NCI-H2196 treated with DMSO at 0.1 percent for 48 hours (cell line): Measurements from ENCODE around the gene TTC6.

Source experiments
- DNase-seq: peaks from one replicate; lab custom pipeline; 2025; ENCODE audit not compliant: unreplicated experiment; lab: John Stamatoyannopoulos, UW

Gene TTC6

DNA sequence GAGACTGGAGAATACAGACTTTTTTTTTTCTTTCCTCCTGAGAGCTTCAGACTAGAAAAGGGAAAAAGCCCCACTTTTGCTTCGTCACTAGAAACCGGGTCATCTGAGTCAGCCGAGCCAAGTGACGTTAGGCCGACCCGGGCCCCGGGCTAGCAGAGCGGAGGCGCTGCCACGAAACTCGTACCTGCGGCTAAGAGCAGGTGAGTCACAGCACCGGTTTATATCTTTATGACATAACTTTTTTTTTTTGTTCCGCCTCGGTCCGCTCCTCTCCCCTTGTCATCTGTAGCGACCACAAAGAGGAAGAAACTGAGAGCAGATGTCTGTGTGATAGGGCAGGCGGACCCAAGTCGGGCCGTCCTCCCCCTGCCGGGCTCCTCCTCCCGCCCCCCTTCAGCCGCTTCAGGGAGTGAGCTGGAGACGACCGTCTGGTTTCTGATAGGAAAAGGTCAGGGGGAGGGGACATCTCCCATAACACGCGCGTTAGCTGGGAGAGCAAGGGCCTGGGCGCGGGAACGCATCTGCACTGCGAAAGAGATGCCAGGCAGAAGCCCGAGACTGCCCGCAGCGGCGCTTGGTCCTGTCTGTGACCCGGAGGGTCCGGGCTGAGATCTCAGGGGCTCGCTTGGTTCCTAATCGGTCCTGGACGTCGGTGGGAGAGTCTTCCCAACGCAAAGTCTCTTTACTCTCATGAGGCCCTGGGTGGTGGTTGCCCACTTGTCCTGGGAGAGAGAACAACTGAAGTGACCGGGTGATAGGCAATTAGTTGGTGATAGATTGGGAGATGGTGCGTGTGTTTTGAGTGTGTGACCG lies 586 bp downstream of the TTC6 start:
- DNase-seq, result peak; percentile 91

DNA sequence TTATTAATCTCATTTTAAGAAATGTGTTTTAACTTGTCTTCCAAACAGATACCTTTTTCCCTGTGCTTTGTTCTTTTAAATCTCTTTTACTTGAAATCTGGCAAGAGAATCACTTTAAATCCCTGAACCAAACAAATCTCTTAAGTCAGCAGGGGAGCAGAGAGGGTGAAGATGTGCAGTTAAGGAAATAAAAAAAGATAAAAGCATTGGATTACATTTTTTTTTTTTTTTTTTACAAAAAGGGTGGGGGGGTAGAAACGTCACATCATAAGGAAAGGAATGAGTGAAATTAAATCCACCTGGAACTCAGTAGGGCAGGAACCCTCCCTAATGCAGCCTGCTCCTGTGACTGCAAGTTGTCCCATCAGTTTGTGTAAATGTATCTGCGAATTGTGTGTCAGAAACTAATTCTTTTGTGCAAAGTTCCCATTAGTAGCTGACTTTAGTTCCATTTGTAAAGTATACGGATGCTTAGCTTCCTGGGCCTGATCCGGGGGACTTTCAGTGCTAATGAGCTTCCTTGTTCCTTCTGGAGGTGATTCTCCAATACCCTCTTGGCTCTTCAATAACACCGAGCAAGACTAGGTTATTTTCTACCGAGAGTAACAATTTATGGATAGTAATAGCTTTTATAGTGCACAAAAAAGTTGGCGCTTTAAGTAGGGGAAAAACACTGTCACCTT lies 1.5 kb downstream of the TTC6 start:
- no peak for DNase-seq

DNA sequence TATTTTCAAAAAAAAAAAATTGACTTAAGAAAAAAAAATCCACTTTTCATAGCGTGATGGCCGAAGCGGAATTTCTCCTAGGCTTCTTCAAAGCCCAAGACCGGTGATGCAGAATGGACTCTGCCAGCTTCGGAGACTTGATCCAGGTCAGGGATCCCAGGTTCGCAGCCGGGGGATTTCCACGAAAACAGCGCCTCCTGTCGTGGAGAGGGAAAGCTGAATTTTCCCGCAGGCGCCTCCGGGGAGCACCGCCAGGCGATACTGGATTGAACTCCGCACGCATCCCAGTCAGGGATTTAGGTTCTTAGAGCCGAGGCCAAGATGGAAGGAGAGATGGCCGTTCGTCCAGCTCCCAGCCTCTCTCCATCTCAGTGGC lies 2.1 kb downstream of the TTC6 start:
- no peak for DNase-seq

DNA sequence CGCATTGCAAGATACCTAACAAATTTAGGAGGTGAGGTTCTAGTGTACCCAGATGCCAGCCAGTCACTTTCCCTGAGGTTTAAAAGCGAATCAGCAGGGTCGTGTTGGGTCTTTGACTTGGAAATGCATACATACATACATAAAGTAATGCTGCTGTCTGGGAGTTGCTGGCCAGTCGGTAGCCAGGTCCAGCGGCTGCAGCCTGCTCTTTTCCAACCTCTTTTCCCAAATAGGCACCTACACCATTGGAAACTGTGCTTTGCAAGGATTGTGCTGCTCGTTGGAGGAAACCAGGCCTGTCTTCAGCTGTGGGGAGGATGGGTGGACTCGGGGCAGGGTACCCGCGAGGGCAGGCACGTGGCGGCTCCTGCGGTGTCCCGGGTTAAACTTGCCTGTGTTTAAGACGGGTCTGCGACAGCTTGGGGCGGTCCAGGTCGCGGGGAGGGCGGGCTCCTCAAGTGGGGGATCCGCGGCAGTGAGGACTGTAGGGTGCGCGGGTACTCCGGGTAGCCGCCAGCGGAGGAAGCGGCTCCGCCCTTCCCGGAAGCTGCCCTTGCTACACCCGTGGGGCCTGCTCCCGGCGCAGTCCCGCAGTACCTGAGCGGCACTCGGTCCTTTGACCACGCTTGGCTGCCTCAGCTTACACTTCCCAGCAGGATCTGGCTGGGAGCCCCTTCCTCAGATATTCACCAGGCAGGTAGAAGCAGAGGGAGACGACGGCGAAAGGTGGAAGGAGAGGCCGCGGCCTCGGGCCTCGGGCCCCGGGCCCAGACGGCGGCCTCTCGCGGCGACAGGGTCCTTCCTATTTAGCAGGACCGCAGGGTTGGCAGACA lies 2.7 kb downstream of the TTC6 start:
- DNase-seq, result no peak

DNA sequence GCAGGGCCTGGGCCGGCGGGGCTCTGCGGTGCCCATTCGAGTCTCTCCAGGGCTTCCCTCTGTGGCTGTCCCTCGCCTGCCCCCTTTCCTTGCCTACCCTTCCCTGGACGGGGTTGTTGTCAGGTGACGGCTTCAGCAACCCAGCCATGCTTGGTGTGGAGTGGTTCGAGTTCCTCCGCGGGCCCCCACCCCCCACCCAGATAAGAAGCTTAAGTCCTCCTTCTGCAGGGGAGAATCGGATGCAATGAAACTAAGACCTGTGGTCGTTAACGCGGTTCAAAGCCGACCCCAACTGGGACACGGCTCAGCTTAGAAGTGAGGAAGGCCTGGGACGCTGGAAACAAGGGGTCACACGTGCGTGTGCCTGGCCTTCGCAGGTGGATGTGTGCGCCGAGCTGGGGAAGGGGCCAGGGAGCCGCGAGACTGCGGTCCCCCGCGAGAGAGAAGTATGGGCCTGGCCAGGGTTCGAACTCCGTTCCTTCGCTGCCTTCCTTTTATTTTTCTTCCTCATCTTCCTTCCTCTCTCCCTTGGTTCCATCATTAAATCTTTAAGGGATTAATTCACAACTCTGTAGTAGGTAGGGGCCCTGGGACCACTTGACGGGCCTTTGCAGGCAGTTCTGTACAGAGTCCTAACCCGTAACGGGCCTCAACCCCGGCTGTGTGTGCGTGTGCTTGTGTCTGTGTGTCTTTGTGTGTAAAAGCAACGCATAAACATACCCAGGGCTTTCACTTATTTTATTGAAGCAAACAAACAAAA lies 3.5 kb downstream of the TTC6 start:
- DNase-seq, result no peak

DNA sequence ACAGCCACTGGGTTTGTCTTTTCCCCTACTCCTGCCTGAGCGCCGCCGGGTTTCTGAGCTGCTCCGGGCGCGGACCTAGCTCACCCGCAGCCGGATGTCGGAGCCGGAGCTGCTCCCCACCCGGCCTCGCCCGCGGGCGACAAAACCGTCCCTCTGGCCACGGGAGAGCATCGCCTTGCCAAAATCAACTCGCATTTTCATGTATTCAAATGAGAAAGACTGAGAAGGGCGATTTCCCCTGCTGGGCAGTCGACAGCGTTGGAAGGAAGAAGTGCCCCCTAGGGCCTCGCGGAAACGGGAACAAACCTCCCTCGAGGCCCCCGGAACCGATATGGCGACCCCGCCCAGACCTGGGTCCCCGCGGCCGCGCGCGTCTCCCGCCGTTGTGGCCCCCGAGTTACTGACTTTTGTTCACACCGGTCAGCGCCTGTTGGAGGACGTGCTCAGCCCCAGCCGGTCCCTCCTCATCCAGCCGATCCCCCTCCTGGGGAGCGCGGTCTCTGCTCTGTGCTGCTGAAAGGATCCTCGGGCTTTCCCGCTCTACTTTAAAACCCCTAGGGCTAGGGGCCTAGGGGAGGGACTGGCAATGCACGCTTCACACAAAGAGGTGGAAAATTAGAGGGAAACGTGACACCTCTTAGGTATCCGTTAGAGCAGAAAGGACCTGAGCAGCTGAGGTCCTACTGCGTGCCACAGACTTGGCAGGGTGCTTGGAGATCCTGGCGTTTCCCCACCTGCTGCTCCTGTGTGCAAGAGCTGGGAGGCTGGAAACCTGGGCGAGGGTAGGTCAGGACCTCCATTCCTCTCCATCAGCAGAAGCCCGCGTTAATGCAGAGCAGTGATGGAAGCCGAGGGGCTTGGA lies 4.3 kb downstream of the TTC6 start:
- no peak for DNase-seq

DNA sequence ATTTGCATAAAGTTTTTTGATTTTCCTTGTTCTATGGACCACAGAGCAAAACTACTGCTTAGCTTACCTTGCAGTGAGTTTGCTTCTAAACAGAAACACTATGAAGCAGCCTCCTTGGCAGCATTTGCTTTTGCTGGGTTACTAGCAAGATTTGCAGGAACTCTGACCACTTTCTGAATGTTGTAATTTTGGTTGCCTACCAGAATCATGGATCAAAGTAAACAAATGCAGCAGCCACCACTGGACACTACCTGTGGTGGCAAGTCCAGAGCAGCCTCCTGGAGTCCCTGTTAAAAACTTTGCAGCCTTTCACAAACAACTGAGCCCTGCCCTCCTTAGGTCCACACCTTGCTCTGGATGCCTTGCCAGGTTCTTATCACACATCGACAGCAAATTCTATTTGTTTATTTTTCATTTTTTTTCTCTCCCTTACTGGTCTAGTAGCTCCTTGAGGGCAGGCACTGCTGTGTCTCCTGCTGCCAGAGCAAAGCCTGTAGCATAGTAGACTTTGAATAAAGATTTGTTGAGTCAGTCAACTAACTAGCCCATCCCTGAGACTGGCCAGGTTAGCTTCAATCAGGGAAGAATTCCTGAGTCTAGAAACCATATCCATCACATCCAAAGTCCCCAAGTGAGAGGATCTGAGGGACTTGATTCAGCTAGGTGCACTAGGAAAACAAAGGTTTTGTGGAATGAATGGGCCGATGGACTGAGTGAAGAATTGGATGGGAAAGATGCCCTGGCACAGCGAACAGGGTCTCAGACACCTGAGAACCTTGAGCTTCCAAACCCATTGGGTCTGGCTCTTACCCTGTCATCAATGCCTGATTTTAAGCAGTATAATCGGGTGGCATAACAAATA lies 5.7 kb downstream of the TTC6 start:
- DNase-seq, result no peak

DNA sequence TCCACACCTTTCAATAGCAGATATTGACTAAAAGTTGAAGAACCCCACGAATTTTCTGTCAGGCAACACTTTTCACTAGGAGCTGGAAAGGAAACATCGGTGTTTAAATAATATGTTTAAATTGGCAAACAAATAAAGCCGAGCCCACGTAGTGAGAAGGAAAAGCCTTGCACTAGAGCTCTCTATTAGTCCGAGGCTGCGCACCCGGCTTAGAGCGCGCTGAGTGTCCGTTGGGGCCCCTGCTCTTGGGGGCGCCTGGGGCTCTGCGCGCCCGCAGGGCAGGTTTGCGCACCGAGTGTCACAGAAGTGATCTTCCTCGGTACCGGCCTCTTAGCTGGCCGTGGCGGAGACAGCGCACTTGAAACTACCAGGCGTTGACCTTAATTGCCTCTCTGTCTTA lies 6.4 kb downstream of the TTC6 start:
- no peak for DNase-seq

DNA sequence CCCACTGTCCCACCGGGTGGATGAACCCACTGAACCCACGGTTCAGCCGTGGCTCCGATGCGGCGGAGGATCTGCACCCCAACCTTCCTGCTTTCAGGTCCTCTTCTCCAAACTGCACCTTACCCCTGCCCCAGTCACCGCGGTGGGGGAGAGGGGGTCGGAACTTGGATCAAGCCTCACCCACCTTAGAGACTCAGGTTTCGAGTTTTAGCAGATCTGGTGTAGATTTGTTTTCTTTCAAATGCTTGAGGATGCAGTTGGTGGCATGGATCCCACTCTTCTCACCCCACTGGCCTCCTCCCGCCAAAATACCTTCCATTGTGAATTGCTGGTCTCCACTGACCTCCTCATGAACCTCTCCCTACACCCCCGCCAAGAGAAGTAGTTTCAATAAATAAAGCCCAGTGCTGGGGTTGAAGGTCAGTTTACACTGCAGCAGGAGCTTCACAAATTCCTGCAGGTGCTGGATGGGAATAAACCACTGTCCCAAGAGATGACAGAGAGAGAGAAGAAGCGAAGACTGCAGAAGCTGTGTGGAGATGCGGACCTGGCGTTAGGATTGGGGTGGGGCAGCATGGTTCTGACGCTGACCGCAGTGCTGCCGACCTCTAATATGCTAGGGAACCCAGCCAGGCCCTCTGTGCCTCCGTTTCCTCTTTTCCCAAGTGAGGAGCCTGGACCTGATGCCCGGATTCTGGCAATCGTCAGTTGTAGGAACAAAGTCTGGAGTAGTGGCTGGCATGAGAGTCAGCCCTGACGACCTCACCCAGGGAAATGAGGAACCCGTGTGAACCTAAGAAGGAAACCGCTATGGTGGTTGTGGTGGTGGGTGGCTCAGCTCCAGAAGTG lies 7.4 kb downstream of the TTC6 start:
- DNase-seq, result no peak

DNA sequence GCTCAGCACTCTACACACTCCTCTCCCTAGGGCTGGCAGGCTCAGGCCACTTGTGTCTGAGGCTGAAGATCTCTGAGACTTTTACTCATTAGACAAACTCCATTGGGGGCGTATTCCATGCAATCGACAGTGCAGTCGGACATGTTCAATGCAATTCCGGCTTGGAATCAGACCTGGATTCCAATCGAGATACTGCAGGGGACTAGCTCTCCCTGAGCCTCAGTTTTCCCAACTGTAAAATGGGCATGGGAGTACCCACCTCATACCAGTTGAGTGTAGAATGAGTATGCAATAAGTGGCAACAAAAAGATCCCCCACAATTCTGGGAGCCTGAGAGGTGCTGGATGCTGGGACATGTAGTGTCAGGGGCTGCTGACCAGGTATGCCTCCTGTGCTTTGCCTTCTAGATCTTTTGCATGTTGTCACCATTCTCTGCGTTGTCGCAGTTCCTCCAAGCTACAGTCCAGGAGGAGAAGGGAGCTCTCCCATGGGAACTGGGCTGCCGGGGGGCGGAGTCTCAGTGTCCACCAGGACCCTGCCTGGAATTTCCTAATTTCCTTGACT lies 8.3 kb downstream of the TTC6 start:
- no peak for DNase-seq

DNA sequence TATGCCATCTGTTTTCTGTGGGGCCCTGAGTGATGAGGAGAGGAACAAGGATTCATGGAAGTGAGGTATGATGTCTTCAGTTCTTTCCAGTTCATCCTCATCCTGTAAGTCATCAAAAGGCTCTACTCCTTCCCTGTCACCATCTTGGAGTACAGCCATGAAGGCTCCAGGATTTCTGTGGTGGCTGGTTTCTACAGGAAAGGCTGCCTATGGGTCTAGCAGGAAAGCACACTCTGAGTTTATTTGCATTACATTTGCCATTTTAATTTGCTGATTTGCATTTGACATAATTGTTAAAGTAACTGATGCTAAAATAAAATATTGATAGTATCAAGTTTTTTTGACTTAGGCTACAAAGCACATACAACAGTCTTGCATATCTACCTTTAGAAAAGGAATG lies 11.2 kb downstream of the TTC6 start:
- DNase-seq, result no peak

DNA sequence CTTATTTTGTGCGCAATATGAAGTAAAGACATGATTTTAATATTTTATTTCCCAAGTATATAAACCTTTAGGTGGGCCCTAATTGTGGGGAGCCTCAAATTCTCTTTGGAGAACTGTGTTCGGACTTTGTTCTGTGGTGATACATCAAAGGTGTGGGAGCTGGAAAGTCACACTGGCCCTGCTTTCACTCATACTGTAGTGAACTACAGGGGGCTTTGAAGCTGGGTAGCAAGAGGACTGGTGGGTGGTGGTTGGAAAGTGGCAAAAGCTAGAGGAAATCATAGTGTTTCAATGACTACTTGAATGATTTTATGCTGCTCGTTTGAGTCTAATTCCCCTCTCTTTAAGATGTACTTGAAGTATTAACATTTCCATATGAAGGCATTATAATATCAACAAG lies 13.2 kb downstream of the TTC6 start:
- no peak for DNase-seq

DNA sequence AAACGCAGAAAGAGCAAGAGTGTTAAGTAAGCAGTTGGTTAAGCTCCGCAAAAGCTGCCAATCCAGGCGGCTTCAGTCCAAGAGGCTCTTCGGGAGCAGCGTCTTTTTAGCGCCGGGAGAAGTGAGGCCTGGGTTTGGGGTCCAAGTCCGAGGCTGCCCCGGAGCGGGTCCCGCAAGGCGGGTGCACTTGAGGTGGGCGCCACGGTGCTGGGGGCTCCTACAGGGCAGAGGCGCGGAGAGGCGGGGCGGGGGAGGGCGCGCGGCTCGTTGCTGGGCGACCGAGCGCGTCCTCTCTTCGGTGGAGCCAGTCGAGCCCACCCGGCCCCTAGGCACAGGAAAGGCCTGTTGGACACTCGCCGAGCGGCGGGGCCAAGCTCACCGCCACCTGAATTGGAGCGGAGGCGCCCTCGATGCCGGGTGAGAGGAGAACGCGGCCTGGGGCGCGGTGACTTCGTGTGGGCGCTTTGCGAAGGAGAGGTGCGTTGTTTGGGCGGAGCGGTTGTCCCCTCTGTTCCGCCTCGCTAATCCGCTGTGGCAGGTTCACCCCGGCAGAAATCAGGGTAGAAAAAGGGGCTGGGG lies 15.6 kb downstream of the TTC6 start:
- DNase-seq, result no peak

DNA sequence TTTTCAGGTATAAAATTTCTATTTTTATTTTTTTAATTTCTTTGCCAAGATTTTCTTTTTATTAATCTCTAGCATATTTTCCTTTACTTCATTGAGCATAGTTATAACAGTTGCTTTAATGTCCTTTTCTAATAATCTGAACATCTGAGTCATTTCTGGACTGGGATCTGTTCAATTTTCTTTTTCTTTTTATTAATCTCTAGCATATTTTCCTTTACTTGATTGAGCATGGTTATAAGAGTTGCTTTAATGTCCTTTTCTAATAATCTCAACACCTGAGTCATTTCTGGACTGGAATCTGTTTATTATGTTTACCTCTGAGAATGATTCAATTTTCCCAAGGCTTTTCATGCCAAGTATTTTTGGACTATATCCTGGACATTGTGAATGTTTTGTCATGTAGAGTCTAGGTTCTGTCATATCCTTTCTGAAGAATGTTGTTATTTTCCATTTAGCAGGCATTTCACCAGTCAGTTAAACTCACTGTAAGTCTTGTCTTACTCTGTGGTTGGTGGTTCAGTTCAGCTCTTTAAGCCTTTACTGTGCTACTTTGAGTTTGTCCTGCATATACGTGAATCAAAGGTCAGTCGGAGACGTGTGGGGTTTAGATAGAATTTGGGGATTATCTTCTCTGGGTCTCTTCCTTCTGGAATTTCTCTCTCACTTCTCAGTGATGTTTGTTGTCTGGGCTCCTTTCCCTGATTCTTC lies 20.3 kb downstream of the TTC6 start:
- no peak for DNase-seq

DNA sequence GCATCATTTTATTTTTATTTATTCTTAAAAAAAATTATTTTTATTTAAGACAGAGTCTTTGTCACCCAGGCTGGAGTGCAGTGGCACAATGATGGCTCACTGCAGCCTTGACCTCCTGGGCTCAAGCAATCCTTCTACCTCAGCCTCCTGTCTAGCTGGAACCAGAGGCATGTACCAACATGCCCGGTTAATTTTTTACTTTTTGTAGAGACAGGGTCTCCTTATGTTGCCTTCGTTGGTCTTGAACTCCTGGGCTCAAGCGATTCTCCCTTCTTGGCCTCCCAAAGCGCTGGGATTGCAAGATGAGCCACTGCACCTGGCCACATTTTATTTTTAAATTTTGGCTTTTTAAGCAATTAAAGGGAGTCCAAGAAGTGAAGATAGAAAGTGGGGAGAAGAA lies 21.4 kb downstream of the TTC6 start:
- no peak for DNase-seq

DNA sequence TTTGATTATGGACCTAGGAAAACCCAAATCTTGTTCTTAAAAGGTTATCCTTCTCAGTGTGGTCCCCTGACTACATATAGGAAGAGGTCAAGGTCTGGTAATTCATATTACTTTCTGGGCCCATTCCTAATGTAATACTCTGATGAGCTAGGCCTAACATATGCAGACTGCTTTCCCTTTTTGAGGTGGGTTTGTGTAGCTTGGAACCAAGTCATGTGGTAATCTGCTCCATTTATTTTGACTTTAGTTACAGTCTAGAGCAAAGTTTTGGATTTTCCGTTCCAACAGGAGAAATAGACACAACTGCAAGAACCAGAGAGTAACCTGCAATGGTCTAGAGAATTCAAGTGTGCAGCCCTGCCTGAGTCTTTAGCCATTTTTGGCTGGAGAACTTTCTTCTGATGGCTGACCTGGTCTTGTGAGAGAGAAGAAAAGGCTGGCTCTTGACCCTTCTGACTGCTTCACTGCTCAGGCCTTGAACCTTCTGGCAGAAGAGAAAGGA lies 22.5 kb downstream of the TTC6 start:
- DNase-seq, result no peak

DNA sequence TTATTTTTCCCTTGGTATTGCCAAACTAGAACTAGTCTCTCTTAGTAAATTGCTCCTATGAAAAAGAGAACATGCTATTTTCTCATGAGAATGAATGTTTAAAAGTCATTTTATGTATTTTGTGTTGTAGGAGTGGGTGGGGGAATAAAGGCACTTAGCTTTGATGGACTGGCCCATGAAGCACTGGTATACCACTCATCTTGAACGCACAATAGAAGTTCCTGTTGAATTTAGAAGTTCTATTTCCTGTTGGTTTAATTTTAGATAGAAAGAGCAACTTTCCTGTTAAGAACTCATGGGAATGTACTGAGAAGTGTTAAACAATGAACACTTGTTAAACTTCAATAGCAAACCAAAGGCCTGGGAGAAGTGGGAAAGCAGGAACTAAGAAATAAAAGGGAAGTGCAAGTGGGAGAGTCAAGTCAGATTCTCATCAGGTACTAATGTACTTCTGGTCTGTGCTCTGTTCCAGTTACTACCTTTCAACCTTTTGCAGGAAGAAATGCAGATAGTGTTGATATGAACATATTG lies 23.1 kb downstream of the TTC6 start:
- no peak for DNase-seq
